GM12878 (cell line): ENCODE data around the gene PRDM16.

Experiments
- CBFB ChIP-seq: IDR thresholded peaks from 2 replicates; pipeline ENCODE4 v1.6.1; 2016; ENCODE audit warnings: antibody characterized with exemption, low read depth
- CHD1 ChIP-seq: IDR thresholded peaks from 2 replicates; pipeline ENCODE4 v1.6.1; 2012; ENCODE audit warnings: low read depth, low read length, improper control_type of control experiment
- GABPA ChIP-seq: IDR thresholded peaks from 2 replicates; pipeline ENCODE4 v1.6.1; 2014; ENCODE audit warnings: antibody characterized with exemption, low read depth, mild to moderate bottlenecking, inconsistent platforms
- HCFC1 ChIP-seq: fragments of 150-350 bp; IDR thresholded peaks from 2 replicates; pipeline ENCODE4 v1.6.1; 2014; ENCODE audit warnings: low read length
- NFIC ChIP-seq: IDR thresholded peaks from 2 replicates; pipeline ENCODE4 v1.6.1; 2012; ENCODE audit warnings: low read depth, mild to moderate bottlenecking, inconsistent platforms, low read length, moderate library complexity
- POLR2AphosphoS5 ChIP-seq: IDR thresholded peaks from 2 replicates; pipeline ENCODE4 v1.6.1; 2011; ENCODE audit warnings: mild to moderate bottlenecking, low read length, inconsistent platforms
- SMC3 ChIP-seq: IDR thresholded peaks from 2 replicates; pipeline ENCODE4 v1.6.1; 2011; ENCODE audit warnings: low read length, improper control_type of control experiment, borderline replicate concordance
- TARDBP ChIP-seq: IDR thresholded peaks from 2 replicates; pipeline ENCODE4 v1.6.1; 2016; ENCODE audit warnings: borderline replicate concordance
- TF ChIP-seq, protein P1 (sequence below), 3 experiments: IDR thresholded peaks in 2 of 3; conservative IDR thresholded peaks in 1 of 3; 2 replicates each; pipeline ENCODE4 v1.5.1; 2011; ENCODE audit warnings: low read depth in 3 of 3, low read length in 3 of 3, mild to moderate bottlenecking in 3 of 3, control low read depth in 2 of 3, moderate library complexity in 2 of 3, inconsistent platforms in 1 of 3, mixed read lengths in 1 of 3; ENCODE audit not compliant: control insufficient read depth in 2 of 3, insufficient read depth in 1 of 3; ENCODE audit errors: extremely low read depth in 1 of 3
- TF ChIP-seq, protein P2 (sequence below): IDR thresholded peaks from 2 replicates; pipeline ENCODE4 v1.6.1; 2011; ENCODE audit warnings: low read depth, low read length, improper control_type of control experiment, borderline replicate concordance

DNA sequence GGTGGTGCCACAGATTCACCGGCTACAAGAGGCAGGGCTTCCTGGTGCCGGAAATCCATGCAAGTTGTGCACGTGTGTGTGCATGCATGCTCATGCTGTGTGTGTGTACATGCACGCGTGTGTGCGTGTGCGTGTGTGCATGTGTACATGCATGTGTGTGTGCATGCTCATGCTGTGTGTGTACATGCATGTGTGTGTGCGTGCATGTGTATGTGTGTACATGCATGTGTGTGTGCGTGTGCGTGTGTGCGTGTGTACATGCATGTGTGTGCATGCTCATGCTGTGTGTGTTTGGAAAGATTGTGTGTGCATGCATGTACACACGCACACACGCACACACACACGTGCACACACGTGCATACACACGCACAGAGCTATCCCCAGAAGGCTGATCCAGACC lies 48.9 kb downstream of the PRDM16 start:
- TF ChIP-seq CHD1 (no peak), HCFC1 (no peak), GABPA (no peak), TARDBP (no peak), CBFB (no peak), POLR2AphosphoS5 (no peak), NFIC (no peak), SMC3 (no peak)
- TF ChIP-seq, protein P1, sequence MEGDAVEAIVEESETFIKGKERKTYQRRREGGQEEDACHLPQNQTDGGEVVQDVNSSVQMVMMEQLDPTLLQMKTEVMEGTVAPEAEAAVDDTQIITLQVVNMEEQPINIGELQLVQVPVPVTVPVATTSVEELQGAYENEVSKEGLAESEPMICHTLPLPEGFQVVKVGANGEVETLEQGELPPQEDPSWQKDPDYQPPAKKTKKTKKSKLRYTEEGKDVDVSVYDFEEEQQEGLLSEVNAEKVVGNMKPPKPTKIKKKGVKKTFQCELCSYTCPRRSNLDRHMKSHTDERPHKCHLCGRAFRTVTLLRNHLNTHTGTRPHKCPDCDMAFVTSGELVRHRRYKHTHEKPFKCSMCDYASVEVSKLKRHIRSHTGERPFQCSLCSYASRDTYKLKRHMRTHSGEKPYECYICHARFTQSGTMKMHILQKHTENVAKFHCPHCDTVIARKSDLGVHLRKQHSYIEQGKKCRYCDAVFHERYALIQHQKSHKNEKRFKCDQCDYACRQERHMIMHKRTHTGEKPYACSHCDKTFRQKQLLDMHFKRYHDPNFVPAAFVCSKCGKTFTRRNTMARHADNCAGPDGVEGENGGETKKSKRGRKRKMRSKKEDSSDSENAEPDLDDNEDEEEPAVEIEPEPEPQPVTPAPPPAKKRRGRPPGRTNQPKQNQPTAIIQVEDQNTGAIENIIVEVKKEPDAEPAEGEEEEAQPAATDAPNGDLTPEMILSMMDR (IDR thresholded peaks at IDR 0.05 in 2 of 3, conservative IDR thresholded peaks at IDR 0.05 in 1 of 3; ENCODE audit: control insufficient read depth in 2 of 3, extremely low read depth in 1 of 3, insufficient read depth in 1 of 3, low read depth in 3 of 3, low read length in 3 of 3): no peak
- TF ChIP-seq, protein P2, sequence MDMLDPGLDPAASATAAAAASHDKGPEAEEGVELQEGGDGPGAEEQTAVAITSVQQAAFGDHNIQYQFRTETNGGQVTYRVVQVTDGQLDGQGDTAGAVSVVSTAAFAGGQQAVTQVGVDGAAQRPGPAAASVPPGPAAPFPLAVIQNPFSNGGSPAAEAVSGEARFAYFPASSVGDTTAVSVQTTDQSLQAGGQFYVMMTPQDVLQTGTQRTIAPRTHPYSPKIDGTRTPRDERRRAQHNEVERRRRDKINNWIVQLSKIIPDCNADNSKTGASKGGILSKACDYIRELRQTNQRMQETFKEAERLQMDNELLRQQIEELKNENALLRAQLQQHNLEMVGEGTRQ: no peak
